Large intestine (tissue), 3 donors: Measurements from ENCODE around the gene PEPD. TPM values are rescaled to one million over a fixed set of nuclear protein-coding genes. Genes with fewer than 3 reads are reported as not detected.

ENCODE experiments used
- DNase-seq, 2 donors: peaks; one replicate each; pipeline versions ENCODE4 v3.0.0 to v3.0.0-alpha.2; 2013
- H3K27ac ChIP-seq: one replicate; pipeline ENCODE4 v1.5.1; 2013; ENCODE audit warnings: low read length
- H3K27me3 ChIP-seq: 2 replicates; pipeline ENCODE4 v1.6.1; 2013; ENCODE audit warnings: low read length; ENCODE audit not compliant: control insufficient read depth, insufficient read depth
- H3K36me3 ChIP-seq: 2 replicates; pipeline ENCODE4 v1.6.1; 2013; ENCODE audit warnings: low read length; ENCODE audit not compliant: control insufficient read depth, insufficient read depth
- H3K4me1 ChIP-seq: one replicate; pipeline ENCODE4 v1.6.1; 2013; ENCODE audit warnings: low read length; ENCODE audit not compliant: control insufficient read depth, insufficient read depth
- H3K4me3 ChIP-seq: one replicate; pipeline ENCODE4 v1.5.1; 2013; ENCODE audit warnings: low read length
- H3K9me3 ChIP-seq: one replicate; pipeline ENCODE4 v1.6.1; 2013; ENCODE audit warnings: mild to moderate bottlenecking, low read depth, low read length, moderate library complexity; ENCODE audit not compliant: control insufficient read depth
- WGBS: methylation state at CpG from one replicate; pipeline ENCODE4 v1.1.5; 2013; ENCODE audit warnings: low lambda C conversion rate; ENCODE audit not compliant: insufficient coverage; 5-methylcytosine and 5-hydroxymethylcytosine counted together
- polyA plus RNA-seq: library from polyadenylated mRNA; unstranded; fragments of 120-200 nt; gene quantifications from one replicate; pipeline ENCODE4 v1.2.1, GENCODE V29; 2013

The PEPD gene
- polyA plus RNA-seq, 1 donor: 216 TPM

GRCh38 chr19:33413868-33414666 is 107.5 kb downstream of the PEPD start:
- no CpG with 5 or more reads among the region's 25 CpGs for WGBS
- no peak for DNase-seq
- no peak overlapping the region for H3K27ac ChIP-seq
- H3K4me3 ChIP-seq: no peak overlapping the region
- no peaks in the 10 kb centered on the region for H3K9me3 ChIP-seq
- peaks cover 3% of the 10 kb centered on the region for H3K4me1 ChIP-seq
- H3K36me3 ChIP-seq: peaks cover 22% of the 10 kb centered on the region
- H3K27me3 ChIP-seq: no peaks in the 10 kb centered on the region

DNA sequence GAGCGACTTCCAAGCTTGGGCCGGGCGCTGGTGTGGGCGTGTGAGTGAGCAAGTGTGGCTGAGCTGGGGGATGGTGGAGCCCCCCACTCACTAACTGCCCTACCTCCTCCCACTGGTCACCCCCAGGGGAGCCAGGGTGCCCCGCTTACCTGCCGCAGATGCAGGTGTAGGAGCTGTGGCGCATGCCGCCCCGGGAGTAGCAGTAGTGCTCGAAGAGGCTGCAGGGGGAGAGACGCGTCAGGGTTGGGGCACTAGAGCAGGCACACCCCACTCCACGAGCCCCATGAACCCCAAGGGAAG is 108.2 kb downstream of the PEPD start:
- H3K4me1 ChIP-seq: peaks cover 3% of the 10 kb centered on the region
- DNase-seq: no peak
- H3K4me3 ChIP-seq: no peak overlapping the region
- H3K27me3 ChIP-seq: no peaks in the 10 kb centered on the region
- H3K9me3 ChIP-seq: no peaks in the 10 kb centered on the region
- no CpG with 5 or more reads among the region's 13 CpGs for WGBS
- peaks cover 22% of the 10 kb centered on the region for H3K36me3 ChIP-seq
- no peak overlapping the region for H3K27ac ChIP-seq

DNA sequence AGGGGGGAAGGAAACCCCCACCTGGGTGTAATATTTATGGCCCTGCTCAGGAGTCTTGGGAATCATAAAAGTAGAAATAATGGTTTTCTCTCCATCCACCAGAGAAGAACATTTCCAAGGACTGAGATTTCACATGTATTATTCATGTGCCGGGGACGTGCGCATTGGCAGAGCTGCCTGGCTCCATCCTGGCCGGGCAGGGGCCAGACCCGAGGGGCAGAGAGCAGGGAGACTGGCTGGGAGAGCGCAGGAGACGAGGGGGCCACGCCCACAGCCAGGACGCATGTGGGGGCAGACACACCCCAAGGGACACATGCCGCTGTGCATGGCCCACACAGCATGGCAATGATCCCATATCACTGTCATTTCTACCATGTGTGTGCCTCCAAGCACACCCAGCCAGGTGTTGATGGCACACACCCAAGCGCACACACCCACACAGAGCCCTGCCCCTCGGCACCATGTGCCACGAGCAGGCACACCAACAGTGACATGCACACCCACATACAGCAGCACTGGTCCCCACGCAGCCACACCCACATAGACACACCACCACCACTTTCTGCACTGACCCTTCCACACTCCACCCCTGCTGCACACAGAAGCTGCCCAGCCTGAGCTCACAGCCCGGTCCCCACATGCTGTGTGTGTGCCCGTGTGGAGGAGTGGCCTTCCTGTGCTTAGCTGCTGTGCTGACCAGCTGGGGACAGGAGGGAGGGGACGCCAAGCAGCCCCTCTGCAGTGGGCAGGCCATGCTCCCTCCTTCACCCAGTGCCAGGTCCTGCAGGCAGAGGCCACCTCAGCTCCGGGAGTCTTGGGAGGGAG is 108.8 kb downstream of the PEPD start:
- Histone ChIP-seq H3K27ac (no peak overlapping the region), H3K9me3 (no peaks in the 10 kb centered on the region), H3K36me3 (peaks cover 27% of the 10 kb centered on the region), H3K4me1 (peaks cover 3% of the 10 kb centered on the region), H3K27me3 (no peaks in the 10 kb centered on the region), H3K4me3 (no peak overlapping the region)
- peak in 1 of 2 donors; percentile 18 for DNase-seq
- WGBS: no CpG with 5 or more reads among the region's 18 CpGs

- no CpG with 5 or more reads among the region's 20 CpGs for WGBS
- DNase-seq: no peak
- no peak overlapping the region for H3K4me3 ChIP-seq
- no peaks in the 10 kb centered on the region for H3K27me3 ChIP-seq
- H3K36me3 ChIP-seq: peaks cover 34% of the 10 kb centered on the region
- no peaks in the 10 kb centered on the region for H3K9me3 ChIP-seq
- H3K27ac ChIP-seq: no peak overlapping the region
- H3K4me1 ChIP-seq: peaks cover 4% of the 10 kb centered on the region
Observed at GRCh38 chr19:33411621-33412180, 109.9 kb downstream of the PEPD start.

GRCh38 chr19:33410915-33411401 is 110.6 kb downstream of the PEPD start:
- WGBS: no CpG with 5 or more reads among the region's 21 CpGs
- H3K4me3 ChIP-seq: no peak overlapping the region
- peaks cover 11% of the 10 kb centered on the region for H3K4me1 ChIP-seq
- H3K27me3 ChIP-seq: no peaks in the 10 kb centered on the region
- H3K36me3 ChIP-seq: peaks cover 34% of the 10 kb centered on the region
- no peaks in the 10 kb centered on the region for H3K9me3 ChIP-seq
- no peak overlapping the region for H3K27ac ChIP-seq
- DNase-seq: no peak

GRCh38 chr19:33409906-33410685 is 111.5 kb downstream of the PEPD start:
- Histone ChIP-seq H3K36me3 (peaks cover 40% of the 10 kb centered on the region), H3K27ac (no peak overlapping the region), H3K9me3 (no peaks in the 10 kb centered on the region), H3K27me3 (no peaks in the 10 kb centered on the region), H3K4me1 (peaks cover 20% of the 10 kb centered on the region), H3K4me3 (no peak overlapping the region)
- whole genome bisulfite sequencing: no CpG with 5 or more reads among the region's 27 CpGs
- no peak for DNase-seq

DNA sequence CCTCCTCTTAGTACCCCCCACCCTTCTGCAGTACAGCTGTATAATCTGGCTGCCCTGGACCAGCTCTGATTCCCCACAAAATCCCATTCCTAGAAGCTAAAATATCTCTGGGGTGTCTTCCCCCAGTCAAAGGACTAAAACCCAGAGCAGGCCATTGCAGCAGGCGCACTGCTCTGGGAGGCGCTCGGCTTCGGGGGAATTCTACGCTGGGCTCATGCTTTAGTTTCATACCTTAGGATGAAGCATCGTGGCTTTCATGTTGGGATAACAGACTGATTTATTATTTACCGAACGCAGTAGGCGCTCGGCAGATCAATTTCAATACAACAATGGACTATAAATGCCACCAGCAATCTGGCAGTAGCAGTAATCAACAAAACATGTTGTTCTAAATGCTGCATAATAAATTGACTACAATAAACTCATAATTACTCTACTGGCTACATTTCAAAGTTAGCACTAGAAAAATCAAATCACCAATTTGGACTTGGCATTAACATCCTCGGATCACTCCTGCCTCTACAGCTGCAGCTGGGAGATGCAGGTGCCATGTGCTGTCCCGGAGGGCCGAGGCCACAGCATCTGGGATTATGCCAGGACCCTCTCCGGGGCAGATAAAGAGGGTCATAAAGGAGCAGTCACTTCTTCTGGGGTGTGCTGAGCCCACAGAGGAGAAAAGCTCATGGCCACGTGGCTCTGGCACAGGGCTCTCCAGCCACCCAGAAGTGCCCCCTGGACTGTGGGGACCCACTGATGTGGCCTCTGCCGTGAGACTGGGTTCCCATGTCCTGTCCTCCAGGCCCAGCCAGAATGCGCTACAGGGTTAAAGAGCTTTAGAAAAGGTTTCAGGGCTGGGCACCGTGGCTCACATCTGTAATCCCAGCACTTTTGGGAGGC is 112.8 kb downstream of the PEPD start:
- no CpG with 5 or more reads among the region's 18 CpGs for WGBS
- DNase-seq: no peak
- peaks cover 27% of the 10 kb centered on the region for H3K4me1 ChIP-seq

DNA sequence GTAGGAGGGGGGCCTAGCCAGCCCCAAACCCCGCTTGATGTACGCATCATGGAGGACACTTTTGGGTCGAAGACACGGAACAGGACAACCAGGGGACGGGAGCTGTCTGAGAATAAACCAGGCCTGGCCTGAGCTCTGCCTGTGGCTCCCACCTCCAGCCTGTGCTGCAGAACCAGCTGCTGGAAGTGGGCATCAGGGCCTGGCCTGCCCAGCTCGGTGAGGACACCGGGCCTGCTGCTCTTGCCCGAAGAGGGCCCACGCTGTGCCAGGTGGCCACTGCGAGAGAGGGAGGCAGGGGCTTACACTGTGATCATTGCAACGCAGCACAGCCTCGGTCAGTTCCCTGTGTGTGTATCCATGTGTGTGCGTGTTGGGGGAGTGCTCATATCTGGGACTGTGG is 113.5 kb downstream of the PEPD start:
- Histone ChIP-seq H3K27me3 (no peaks in the 10 kb centered on the region), H3K27ac (no peak overlapping the region), H3K4me3 (no peak overlapping the region), H3K4me1 (peaks cover 31% of the 10 kb centered on the region), H3K36me3 (peaks cover 40% of the 10 kb centered on the region), H3K9me3 (no peaks in the 10 kb centered on the region)
- DNase-seq: no peak
- WGBS: 0% methylated on average over 1 of the region's 13 CpGs

More for the DNA sequence above, 112.8 kb downstream of the PEPD start:
- peaks cover 40% of the 10 kb centered on the region for H3K36me3 ChIP-seq
- H3K4me3 ChIP-seq: no peak overlapping the region
- no peaks in the 10 kb centered on the region for H3K9me3 ChIP-seq
- no peaks in the 10 kb centered on the region for H3K27me3 ChIP-seq
- no peak overlapping the region for H3K27ac ChIP-seq

GRCh38 chr19:33407716-33408115 is 113.9 kb downstream of the PEPD start:
- DNase-seq: no peak
- H3K27me3 ChIP-seq: no peaks in the 10 kb centered on the region
- peaks cover 2% of the 10 kb centered on the region for H3K9me3 ChIP-seq
- no peak overlapping the region for H3K4me3 ChIP-seq
- no CpG with 5 or more reads among the region's 12 CpGs for WGBS
- peaks cover 35% of the 10 kb centered on the region for H3K4me1 ChIP-seq
- no peak overlapping the region for H3K27ac ChIP-seq
- peaks cover 40% of the 10 kb centered on the region for H3K36me3 ChIP-seq
